Central memory CD8-positive, alpha-beta T cell (primary cell): Measurements from ENCODE around the gene PADI6.
"Not testable (repeated sequence)": the region's sequence is repeated elsewhere in the genome, so short reads cannot be mapped to it uniquely, and the experiment has no call there.

Experiments
- ATAC-seq: fragments of 150-1000 bp; cut with Tn5 transposase; replicated peaks from 2 replicates; pipeline ENCODE4 v1.10.0; 2022; ENCODE audit warnings: mild to moderate bottlenecking, moderate FRiP score, moderate number of reproducible peaks; ENCODE audit not compliant: poor library complexity, severe bottlenecking; ENCODE audit errors: extremely low read depth
- DNase-seq, 2 donors: peaks; one replicate each; pipeline ENCODE4 v3.0.0; 2021; ENCODE audit warnings: low spot score in 2 of 2
- H3K27ac Mint-ChIP-seq: one replicate; pipeline ENCODE4 v1.8.0; 2022; ENCODE audit warnings: low read depth, mild to moderate bottlenecking, moderate library complexity, mixed read lengths
- H3K27me3 Mint-ChIP-seq: one replicate; pipeline ENCODE4 v1.8.0; 2022; ENCODE audit warnings: mixed read lengths
- H3K36me3 Mint-ChIP-seq: one replicate; pipeline ENCODE4 v1.8.0; 2022; ENCODE audit warnings: mild to moderate bottlenecking, moderate library complexity, mixed read lengths; ENCODE audit not compliant: insufficient read depth
- H3K4me1 Mint-ChIP-seq: one replicate; pipeline ENCODE4 v1.8.0; 2022; ENCODE audit warnings: mixed read lengths
- H3K4me3 Mint-ChIP-seq: one replicate; pipeline ENCODE4 v1.8.0; 2022; ENCODE audit warnings: mild to moderate bottlenecking, moderate library complexity, mixed read lengths
- H3K9me3 Mint-ChIP-seq: one replicate; pipeline ENCODE4 v1.8.0; 2022; ENCODE audit warnings: mixed read lengths

The PADI6 gene

GRCh38 chr1:17371896-17372295, at the start of gene PADI6:
PADI6 (plus strand) TSS chr1:17372196; CDS start chr1:17372246, 50 bp downstream.
- Mint-ChIP-seq H3K27me3 (peaks cover 37% of the 10 kb centered on the region), H3K9me3 (no peaks in the 10 kb centered on the region), H3K27ac (no peak within 1 kb of the TSS), H3K36me3 (no peaks in the 10 kb centered on the region), H3K4me3 (no peak within 1 kb of the TSS), H3K4me1 (no peaks in the 10 kb centered on the region)
- ATAC-seq: no peak
- DNase-seq: no peak

DNA sequence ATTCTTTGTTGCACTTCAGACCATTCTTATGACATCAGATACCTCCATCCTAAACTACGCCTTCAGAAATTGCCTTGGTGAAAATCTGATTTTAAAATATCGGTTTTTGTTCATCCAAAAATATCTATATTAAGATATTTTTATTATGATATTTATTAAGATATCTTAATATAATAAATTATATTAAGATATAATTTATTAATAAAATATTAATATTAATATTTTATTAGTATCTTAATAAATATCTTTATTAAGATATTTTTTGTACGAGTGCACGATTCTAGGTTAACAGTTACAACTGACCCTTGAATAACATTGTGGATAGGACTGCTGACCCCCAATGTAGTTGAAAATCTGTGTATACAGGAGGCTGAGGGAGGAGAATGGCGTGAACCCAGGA, 43.1 kb upstream of the PADI6 start:
- no peak for ATAC-seq

GRCh38 chr1:17329610-17330009, 42.4 kb upstream of the PADI6 start:
- H3K27me3 Mint-ChIP-seq: peaks cover 80% of the 10 kb centered on the region
- DNase-seq: no peak
- ATAC-seq: no peak
- no peaks in the 10 kb centered on the region for H3K4me1 Mint-ChIP-seq
- H3K27ac Mint-ChIP-seq: no peak overlapping the region
- H3K4me3 Mint-ChIP-seq: no peak overlapping the region
- H3K36me3 Mint-ChIP-seq: no peaks in the 10 kb centered on the region
- no peaks in the 10 kb centered on the region for H3K9me3 Mint-ChIP-seq

More for the DNA sequence above, 43.1 kb upstream of the PADI6 start:
- no peaks in the 10 kb centered on the region for H3K9me3 Mint-ChIP-seq
- no peaks in the 10 kb centered on the region for H3K36me3 Mint-ChIP-seq
- H3K27ac Mint-ChIP-seq: no peak overlapping the region
- no peak for DNase-seq
- peaks cover 72% of the 10 kb centered on the region for H3K27me3 Mint-ChIP-seq
- H3K4me1 Mint-ChIP-seq: no peaks in the 10 kb centered on the region
- no peak overlapping the region for H3K4me3 Mint-ChIP-seq

- Mint-ChIP-seq H3K36me3 (no peaks in the 10 kb centered on the region), H3K27ac (no peak overlapping the region), H3K4me1 (no peaks in the 10 kb centered on the region), H3K27me3 (peaks cover 83% of the 10 kb centered on the region), H3K4me3 (no peak overlapping the region), H3K9me3 (no peaks in the 10 kb centered on the region)
- ATAC-seq: no peak
- no peak for DNase-seq
These were observed 41.1 kb upstream of the PADI6 start for GRCh38 chr1:17330856-17331255.

DNA sequence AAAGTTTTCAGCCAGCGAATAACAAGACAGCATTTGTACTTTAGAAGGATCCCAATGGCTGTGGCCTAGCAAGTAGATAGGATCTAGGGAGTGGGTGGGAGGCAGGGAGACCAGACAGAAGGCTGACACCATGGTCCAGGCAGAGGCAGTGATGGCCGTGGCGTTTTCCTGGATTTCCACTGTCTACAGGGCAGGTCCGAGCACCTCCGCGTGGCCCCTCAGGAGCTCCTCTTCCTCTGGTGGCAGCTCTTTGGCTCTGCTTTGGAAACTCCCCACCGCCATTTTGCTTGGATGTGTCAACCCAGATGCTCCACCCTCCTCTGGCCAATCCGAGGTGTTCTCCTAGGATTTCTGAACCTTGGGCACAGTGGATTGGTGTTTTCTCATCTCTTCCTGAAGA, 38.9 kb upstream of the PADI6 start:
- Mint-ChIP-seq H3K9me3 (no peaks in the 10 kb centered on the region), H3K27me3 (peaks cover 80% of the 10 kb centered on the region), H3K4me3 (no peak overlapping the region), H3K4me1 (no peaks in the 10 kb centered on the region), H3K36me3 (no peaks in the 10 kb centered on the region), H3K27ac (no peak overlapping the region)
- ATAC-seq: no peak
- no peak for DNase-seq

GRCh38 chr1:17335821-17336710, 35.9 kb upstream of the PADI6 start:
- H3K27me3 Mint-ChIP-seq: peaks cover 66% of the 10 kb centered on the region
- H3K4me1 Mint-ChIP-seq: no peaks in the 10 kb centered on the region
- H3K9me3 Mint-ChIP-seq: no peaks in the 10 kb centered on the region
- no peak overlapping the region for H3K27ac Mint-ChIP-seq
- DNase-seq (peak in 1 of 2 donors; percentile 44), ATAC-seq (no peak)
- H3K4me3 Mint-ChIP-seq: no peak overlapping the region
- no peaks in the 10 kb centered on the region for H3K36me3 Mint-ChIP-seq

GRCh38 chr1:17338706-17339493, 33.1 kb upstream of the PADI6 start:
- no peaks in the 10 kb centered on the region for H3K9me3 Mint-ChIP-seq
- H3K36me3 Mint-ChIP-seq: no peaks in the 10 kb centered on the region
- DNase-seq (no peak), ATAC-seq (no peak)
- H3K27me3 Mint-ChIP-seq: peaks cover 49% of the 10 kb centered on the region
- H3K27ac Mint-ChIP-seq: no peak overlapping the region
- no peak overlapping the region for H3K4me3 Mint-ChIP-seq
- H3K4me1 Mint-ChIP-seq: no peaks in the 10 kb centered on the region

- no peak overlapping the region for H3K27ac Mint-ChIP-seq
- no peaks in the 10 kb centered on the region for H3K9me3 Mint-ChIP-seq
- DNase-seq: no peak
- peaks cover 43% of the 10 kb centered on the region for H3K27me3 Mint-ChIP-seq
- no peaks in the 10 kb centered on the region for H3K36me3 Mint-ChIP-seq
- no peaks in the 10 kb centered on the region for H3K4me1 Mint-ChIP-seq
- ATAC-seq: no peak
- H3K4me3 Mint-ChIP-seq: no peak overlapping the region
These were observed 32.5 kb upstream of the PADI6 start for GRCh38 chr1:17339521-17339920.

DNA sequence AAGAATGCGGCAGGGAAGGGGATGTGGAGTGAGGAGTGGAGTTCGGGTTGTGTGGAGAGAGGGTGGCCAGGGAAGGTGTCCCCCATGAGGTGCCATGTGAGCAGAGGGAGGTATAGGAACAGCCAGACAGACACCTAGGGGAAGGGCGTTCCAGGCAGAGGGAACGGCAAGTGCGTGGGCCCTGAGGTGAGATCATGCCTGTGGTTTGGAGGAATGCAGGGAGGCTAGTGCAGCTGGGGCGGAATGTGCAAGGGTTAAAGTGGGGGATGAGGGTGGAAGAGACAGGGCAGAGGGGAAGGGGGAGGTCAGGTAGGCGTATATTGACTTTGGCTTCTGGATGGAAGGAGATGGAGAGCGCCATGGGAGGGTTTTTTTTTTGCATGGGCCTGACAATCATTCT, 31.6 kb upstream of the PADI6 start:
- Mint-ChIP-seq H3K9me3 (no peaks in the 10 kb centered on the region), H3K36me3 (no peaks in the 10 kb centered on the region), H3K27ac (no peak overlapping the region), H3K27me3 (peaks cover 35% of the 10 kb centered on the region), H3K4me1 (no peaks in the 10 kb centered on the region), H3K4me3 (no peak overlapping the region)
- DNase-seq: no peak
- ATAC-seq: no peak

GRCh38 chr1:17342014-17342441, 30.0 kb upstream of the PADI6 start:
- H3K4me3 Mint-ChIP-seq: no peak overlapping the region
- DNase-seq (no peak), ATAC-seq (no peak)
- H3K27me3 Mint-ChIP-seq: peaks cover 24% of the 10 kb centered on the region
- H3K4me1 Mint-ChIP-seq: no peaks in the 10 kb centered on the region
- H3K27ac Mint-ChIP-seq: no peak overlapping the region
- no peaks in the 10 kb centered on the region for H3K9me3 Mint-ChIP-seq
- H3K36me3 Mint-ChIP-seq: no peaks in the 10 kb centered on the region

DNA sequence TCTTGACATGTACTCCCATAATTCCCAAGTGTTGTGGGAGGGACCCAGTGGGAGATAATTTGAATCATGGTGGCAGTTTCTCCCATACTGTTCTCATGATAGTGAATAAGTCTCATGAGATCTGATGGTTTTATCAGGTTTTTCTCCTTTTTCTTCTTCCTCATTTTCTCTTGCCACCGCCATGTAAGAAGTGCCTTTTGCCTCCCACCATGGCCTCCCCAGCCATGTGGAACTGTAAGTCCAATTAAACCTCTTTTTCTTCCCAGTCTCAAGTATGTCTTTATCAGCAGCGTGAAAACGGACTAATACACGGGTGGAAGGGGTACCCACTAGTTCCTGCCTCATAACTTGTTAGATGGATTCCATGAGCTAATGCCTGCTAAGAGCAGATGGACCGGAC, 26.5 kb upstream of the PADI6 start:
- H3K27ac Mint-ChIP-seq, DNase-seq, ATAC-seq, H3K4me3 Mint-ChIP-seq, H3K4me1 Mint-ChIP-seq, H3K36me3 Mint-ChIP-seq, H3K9me3 Mint-ChIP-seq: not testable (repeated sequence)
- H3K27me3 Mint-ChIP-seq: peaks cover 26% of the 10 kb centered on the region

DNA sequence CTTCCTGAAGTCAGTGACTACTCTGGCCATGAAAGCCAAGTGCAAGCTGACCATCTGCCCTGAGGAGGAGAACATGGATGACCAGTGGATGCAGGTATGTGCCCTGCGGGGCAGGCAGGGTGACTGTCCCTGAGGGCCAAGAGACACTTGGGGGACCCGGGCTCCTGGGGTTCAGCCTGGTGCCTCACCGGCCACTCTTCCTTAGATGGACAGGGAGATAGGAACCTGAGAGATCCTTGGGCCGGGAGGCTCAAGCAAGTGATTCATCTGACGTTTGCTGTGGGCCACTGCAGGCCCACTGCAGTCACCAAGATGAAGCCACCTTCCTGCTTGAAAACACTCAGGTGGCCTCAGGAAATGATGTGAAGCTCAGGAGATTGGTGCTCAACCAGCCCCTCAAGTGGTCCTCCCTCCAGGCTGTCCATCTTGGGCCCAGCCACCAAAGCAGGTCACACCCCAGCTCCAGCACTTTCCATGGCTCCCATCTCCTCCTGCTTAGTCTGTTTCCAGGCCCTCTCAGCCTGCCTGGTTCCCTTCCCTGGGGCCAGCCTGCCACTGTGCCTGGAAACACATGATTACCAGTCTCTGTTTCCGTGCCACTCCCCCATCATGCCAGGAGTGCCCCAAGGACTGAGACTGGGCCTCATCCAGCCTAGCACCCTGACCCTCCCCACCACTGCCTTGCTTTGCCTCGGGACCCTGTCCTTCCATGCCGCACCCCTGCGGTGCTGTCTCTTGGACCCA, 25.8 kb upstream of the PADI6 start:
- Mint-ChIP-seq H3K4me3 (no peak overlapping the region), H3K27me3 (peaks cover 26% of the 10 kb centered on the region), H3K4me1 (no peaks in the 10 kb centered on the region), H3K36me3 (no peaks in the 10 kb centered on the region), H3K9me3 (no peaks in the 10 kb centered on the region), H3K27ac (no peak overlapping the region)
- DNase-seq (no peak), ATAC-seq (no peak)
